Measurements from ENCODE around the gene ACSM2B.
"Not testable (repeated sequence)": the region's sequence is repeated elsewhere in the genome, so short reads cannot be mapped to it uniquely, and the experiment has no call there.

The ACSM2B gene

DNA sequence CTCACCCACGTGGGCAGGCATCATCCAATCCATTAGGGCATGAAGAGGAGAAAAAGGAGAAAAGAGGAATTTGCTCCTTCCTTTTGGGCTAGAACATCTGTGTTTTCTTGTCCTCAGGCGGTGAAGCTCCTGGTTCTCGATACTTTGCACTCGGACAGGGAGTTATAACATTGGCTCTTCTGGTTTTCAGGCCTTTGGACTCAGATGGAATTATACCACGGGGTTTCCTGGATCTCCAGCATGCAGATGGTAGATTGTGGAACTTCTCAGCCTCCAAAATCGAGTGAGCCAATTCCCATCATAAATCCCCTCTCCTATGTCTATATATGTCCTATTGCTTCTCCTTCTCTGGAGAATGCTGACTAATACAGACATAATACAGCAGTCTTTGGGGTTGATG, 9.9 kb upstream of the ACSM2B start:
- in situ Hi-C loops (cut with MboI; ENCODE audit: low sequenced_read_pairs, unreplicated experiment); DNase-seq (ENCODE audit: low spot score): not testable (repeated sequence)

DNA sequence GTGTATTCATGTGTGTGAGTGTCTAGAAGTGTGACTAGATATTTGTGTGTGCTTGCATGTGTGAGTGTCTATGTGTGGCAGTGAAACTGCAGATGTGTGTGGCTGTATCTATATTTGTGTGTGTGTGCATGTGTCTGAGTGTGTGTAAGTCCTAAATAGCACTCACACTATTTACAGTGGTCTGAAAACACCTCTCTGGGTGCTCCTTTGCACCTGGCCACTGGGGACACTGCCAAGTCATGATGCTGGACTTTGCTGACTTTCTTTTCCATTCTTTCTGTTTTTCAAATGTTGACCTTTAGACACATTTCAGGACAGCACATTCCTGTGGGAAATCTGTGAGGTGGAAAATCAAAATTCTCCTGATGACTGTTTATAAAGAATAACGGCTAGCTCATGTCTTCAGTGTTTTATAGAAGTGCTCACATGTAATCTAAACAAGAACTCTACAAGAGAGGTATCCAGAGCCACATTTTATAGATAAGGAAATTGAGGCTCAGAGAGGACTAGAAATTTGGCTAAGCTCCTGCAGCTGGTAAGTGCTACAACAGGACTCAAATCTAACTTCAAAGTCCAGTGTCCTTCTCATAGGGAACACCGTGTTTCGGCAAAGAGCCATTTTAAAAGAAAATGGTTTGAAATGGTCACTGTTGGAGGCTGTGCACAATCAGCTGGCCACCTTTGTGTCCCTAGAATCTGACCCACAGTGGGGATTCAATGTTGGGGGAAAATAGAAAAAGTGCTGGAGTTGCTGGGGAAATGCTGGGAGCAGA, 4.5 kb upstream of the ACSM2B start:
- DNase-seq (ENCODE audit: low spot score); in situ Hi-C loops (cut with MboI; ENCODE audit: low sequenced_read_pairs, unreplicated experiment): not testable (repeated sequence)

DNA sequence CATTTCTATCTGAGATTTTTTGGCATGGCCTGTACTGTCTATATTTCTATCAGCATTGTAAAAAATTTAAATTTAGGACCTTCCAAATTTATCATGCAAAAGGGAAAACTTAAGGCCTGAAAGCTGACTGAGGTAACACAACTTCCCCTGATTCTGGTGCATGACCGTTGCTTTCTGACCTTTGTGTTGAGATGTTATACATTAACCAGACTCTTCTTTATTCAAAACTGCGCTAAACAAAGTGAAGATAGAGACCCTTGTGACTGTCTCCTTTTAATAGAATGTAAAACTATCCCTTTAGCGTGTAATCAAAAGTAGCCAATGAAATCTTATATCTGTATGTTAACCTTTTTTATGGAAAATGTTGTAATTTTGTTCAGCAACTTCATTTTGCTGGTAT, 1.9 kb upstream of the ACSM2B start:
- in situ Hi-C loops (cut with MboI; ENCODE audit: low sequenced_read_pairs, unreplicated experiment); DNase-seq (ENCODE audit: low spot score): not testable (repeated sequence)

DNA sequence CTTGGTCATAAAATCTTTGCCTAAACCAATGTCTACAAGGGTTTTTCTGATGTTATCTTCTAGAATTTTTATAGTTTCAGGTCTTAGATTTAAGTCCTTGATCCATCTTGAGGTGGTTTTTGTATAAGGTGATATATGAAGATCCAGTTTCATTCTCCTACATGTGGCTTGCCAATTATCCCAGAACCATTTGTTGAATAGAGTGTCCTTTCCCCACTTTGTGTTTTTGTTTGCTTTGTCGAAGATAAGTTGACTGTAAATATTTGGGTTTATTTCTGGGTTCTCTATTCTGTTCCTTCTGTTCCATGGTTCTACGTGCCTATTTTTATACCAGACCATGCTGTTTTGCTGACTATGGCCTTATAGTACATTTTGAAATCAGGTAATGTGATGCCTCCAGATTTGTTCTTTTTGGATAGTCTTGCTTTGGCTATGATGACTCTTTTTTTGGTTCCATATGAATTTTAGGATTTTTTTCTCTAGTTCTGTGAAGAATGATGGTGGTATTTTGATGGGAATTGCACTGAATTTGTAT, 7.0 kb downstream of the ACSM2B start:
- in situ Hi-C loops (cut with MboI; ENCODE audit: low sequenced_read_pairs, unreplicated experiment); DNase-seq (ENCODE audit: low spot score): not testable (repeated sequence)

DNA sequence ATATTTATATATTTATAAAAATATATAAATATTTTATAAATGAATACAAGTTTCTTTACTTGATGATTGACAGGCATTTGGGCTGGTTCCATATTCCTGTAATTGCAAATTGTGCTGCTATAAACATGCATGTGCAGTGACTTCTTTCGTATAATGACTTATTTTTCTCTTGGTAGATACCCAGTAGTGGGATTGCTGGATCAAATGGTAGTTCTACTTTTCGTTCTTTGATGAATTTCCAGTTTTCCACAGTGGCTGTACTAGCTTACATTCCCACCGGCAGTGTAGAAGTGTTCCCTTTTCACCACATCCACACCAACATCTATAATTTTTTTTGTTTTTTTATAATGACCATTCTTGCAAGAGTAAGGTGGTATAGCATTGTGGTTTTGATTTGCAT, 7.8 kb downstream of the ACSM2B start:
- DNase-seq (ENCODE audit: low spot score): no peak
- in situ Hi-C loops (cut with MboI; ENCODE audit: low sequenced_read_pairs, unreplicated experiment): no loop called here
- TF ChIP-seq, protein P1, sequence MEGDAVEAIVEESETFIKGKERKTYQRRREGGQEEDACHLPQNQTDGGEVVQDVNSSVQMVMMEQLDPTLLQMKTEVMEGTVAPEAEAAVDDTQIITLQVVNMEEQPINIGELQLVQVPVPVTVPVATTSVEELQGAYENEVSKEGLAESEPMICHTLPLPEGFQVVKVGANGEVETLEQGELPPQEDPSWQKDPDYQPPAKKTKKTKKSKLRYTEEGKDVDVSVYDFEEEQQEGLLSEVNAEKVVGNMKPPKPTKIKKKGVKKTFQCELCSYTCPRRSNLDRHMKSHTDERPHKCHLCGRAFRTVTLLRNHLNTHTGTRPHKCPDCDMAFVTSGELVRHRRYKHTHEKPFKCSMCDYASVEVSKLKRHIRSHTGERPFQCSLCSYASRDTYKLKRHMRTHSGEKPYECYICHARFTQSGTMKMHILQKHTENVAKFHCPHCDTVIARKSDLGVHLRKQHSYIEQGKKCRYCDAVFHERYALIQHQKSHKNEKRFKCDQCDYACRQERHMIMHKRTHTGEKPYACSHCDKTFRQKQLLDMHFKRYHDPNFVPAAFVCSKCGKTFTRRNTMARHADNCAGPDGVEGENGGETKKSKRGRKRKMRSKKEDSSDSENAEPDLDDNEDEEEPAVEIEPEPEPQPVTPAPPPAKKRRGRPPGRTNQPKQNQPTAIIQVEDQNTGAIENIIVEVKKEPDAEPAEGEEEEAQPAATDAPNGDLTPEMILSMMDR (IDR thresholded peaks at IDR 0.05; ENCODE audit: borderline replicate concordance, control extremely low read depth, extremely low read depth, insufficient read depth, missing control alignments): no peak

DNA sequence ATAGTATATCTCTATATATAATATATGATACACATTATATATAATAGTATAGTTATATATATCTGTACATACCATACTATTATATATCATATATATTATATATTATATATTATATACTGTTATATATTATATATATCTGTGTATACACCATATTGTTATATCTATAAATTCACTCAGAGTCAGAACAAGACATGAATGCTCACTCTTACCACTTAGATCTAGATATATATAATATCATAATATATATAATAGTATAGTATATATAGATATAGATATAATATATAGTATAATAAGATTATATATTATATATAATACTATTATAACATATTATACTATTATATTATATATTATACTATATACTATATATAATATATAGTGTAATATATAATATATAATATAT, 9.3 kb downstream of the ACSM2B start:
- TF ChIP-seq, protein P1 (IDR thresholded peaks at IDR 0.05; ENCODE audit: borderline replicate concordance, control extremely low read depth, extremely low read depth, insufficient read depth, missing control alignments): no peak
- in situ Hi-C loops (cut with MboI; ENCODE audit: low sequenced_read_pairs, unreplicated experiment): no loop called here
- DNase-seq (ENCODE audit: low spot score): no peak

DNA sequence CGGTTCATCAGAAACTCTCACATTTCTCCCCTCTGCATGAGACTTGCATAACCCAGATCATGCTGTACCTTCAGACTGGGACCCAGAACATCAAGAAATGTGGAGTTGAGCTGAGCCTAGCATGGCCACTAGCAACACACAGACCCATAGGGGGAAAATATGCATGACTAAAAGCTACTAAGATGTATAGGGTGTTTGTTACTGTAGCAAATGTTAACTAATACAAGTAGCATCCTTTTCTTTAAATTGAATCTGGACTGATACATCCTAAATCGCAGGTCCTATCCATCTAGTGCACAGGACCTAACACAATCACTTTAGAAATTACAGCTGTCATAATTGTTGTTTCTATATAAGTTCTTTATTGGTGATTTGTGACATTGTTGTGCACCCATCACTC, 10.8 kb downstream of the ACSM2B start:
- DNase-seq (ENCODE audit: low spot score); in situ Hi-C loops (cut with MboI; ENCODE audit: low sequenced_read_pairs, unreplicated experiment): not testable (repeated sequence)

DNA sequence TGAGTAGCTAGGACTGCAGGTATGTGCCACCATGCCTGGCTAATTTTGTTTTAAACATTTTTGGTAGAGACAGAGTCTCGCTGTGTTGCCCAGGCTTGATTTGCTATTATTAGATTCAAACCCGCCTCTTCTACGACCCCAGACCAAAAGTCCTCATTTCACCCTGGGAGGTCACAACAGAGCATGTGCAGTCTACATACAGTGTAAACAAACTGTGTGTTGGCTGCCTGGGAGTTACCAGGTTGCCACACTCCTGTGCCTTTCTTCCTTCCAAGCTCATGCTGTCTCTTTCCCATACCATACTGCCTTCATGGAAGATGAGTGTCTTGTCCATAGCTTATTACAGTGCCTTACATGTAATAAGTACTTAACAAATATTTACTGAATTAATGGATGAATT, 11.9 kb downstream of the ACSM2B start:
- DNase-seq (ENCODE audit: low spot score); in situ Hi-C loops (cut with MboI; ENCODE audit: low sequenced_read_pairs, unreplicated experiment): not testable (repeated sequence)

DNA sequence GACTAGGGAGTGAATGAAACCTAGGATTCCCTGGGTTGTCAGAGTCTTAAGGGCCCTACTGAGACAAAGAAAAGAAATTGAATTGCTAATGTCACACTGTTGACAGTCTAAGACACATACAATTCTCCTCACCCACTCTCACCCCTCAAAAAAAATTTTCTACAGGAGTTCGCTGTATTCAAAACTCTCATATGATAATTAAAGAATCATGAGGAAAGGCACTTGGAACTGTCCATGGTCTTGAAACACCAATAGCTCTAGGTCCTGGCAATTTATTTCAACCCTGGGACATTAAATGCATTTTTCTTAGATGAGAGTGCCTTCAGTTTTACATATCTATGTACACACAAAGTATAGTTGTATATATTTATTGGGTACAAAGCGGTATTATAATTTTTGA, 20.5 kb downstream of the ACSM2B start:
- in situ Hi-C loops (cut with MboI; ENCODE audit: low sequenced_read_pairs, unreplicated experiment): not testable (repeated sequence)

DNA sequence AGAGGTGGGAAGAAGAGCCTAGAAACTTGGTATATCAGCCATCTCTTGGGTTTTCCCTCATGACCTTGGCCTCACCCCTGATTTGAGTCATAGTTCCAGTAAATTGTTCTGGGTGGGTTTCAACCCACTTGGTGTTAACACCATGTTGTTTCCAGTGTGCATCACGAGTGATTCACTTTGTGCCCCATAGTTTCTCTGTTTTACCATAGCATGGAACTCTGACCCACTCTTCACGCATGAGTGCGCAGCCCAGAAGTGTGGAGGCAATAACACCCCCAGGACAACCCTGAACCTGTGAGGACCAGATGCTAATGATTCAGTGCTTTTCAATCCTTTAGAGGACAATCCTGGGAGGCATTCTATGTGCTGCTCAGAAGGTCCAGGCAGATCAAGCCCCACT, 21.5 kb downstream of the ACSM2B start:
- DNase-seq (ENCODE audit: low spot score); in situ Hi-C loops (cut with MboI; ENCODE audit: low sequenced_read_pairs, unreplicated experiment): not testable (repeated sequence)

More for the DNA sequence above, 20.5 kb downstream of the ACSM2B start:
- not testable (repeated sequence) for DNase-seq (ENCODE audit: low spot score)

DNA sequence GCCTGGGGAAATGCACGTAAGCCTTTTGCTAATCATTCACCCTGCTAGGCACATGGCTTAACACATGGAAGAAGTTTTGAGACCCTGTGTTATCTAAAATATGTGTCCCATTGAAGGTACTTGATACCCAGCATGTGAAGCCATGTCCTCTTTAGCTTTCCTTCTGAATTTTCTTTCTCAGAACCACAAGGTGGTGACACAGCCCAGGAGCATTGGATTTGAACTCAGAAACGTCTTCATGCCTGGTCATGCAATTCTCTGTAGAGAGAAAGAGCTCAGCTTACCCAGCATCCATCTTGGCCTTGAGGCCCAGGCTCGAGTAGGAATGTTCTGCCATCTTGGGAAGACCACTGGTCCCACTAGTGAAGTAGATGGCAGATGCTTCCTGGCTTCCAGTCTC, 22.7 kb downstream of the ACSM2B start:
- DNase-seq (ENCODE audit: low spot score); in situ Hi-C loops (cut with MboI; ENCODE audit: low sequenced_read_pairs, unreplicated experiment): not testable (repeated sequence)

DNA sequence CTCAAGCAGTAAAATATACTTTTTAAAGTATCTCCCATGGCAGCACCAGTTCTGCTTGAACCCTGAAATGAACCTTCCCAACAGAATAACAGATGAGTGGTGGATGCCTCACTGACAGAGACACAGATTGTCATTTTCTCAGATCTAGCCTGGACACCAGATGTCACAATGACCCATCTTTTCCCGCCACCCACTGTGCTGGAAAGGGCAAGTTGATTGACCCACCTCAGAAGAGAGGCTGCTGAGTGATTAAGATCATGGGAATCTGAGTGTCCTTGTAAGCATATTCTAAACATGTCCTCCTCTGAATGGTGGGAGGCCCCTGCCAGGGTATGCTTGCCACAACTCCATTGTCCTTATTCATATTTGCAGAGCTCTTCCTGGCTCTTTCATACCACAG, 29.2 kb downstream of the ACSM2B start:
- DNase-seq (ENCODE audit: low spot score); in situ Hi-C loops (cut with MboI; ENCODE audit: low sequenced_read_pairs, unreplicated experiment): not testable (repeated sequence)

DNA sequence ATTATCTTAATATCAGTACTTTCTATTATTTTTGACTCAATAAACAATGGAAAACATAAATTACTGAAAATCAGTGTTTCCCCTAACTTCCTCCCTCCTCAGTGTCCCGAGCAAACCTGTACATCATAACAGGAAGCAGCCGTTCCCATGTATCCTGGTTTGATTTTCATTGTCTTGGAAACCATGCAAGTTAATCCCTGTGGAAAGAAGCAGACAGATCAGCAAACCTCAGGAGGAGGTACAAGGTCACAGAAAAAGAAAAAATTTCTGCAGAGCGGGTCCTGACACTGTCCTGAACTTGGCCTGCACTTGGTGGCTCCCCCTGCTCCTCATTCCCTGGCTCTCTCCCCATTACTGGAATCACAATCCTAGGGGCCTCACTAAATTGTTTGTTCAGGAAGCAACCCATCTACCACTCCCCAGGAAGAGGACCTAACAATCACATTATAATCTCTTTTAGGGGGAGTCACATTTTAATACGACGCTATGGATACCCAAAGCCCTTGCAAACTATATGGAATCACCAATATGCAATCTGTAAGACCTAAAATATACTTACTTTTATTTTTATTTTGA, 29.8 kb downstream of the ACSM2B start:
- in situ Hi-C loops (cut with MboI; ENCODE audit: low sequenced_read_pairs, unreplicated experiment); DNase-seq (ENCODE audit: low spot score): not testable (repeated sequence)

DNA sequence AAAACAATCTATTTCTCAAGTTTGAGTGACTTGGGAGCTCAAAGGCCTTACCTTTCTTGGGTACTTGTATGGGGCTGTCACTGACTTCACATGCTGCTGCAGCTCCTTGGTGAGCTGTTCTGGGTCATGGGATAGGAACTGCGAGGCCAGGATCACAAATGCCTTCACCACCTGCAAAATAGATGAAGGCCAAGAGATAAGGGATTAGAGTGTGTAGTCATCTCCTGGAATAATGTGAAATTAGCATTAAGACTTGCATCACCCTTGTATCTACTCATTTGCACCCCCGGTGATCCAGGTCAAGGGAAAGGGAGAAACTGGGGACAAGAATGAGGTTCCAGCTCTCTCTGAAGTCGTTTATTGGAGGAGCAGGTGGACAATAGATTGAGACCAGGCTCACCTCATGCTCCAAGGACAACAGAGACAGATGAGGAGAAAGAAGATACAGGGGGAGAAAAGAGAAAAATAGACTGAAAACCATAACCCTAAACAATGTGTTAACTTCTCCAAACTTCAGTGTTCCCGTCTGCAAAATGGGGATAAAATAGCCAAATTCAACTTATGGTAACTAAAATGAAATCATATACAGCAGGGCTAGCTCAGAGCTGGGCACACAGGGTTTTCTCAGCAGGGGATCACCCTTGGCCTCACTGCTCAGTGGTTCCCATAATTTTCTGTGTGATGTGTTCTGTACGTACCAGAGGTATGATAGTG, 35.4 kb downstream of the ACSM2B start:
- in situ Hi-C loops (cut with MboI; ENCODE audit: low sequenced_read_pairs, unreplicated experiment); DNase-seq (ENCODE audit: low spot score): not testable (repeated sequence)

Data from GM13976 (cell line).